ENCODE results near the gene SPDYE6.
"Not testable (repeated sequence)": the region's sequence is repeated elsewhere in the genome, so short reads cannot be mapped to it uniquely, and the experiment has no call there.

SPDYE6 gene

GRCh38 chr7:102326157-102326889 is 29.9 kb downstream of the SPDYE6 start:
- Histone ChIP-seq H3K27ac (no peak overlapping the region), H3K36me3 (no peaks in the 10 kb centered on the region), H3K4me1 (no peaks in the 10 kb centered on the region), H3K27me3 (peaks cover 0 to 39% of the 10 kb centered on the region in 2 donors), H3K9me3 (no peaks in the 10 kb centered on the region), H3K4me3 (no peak overlapping the region)
- no peak for TF ChIP-seq CTCF (IDR thresholded peaks at IDR 0.05)
- intact Hi-C loops (cut with DNase I; ENCODE audit: low total_unique reads): no loop called here
- DNase-seq: no peak

GRCh38 chr7:102325106-102325505 is 31.1 kb downstream of the SPDYE6 start:
- H3K27ac ChIP-seq; intact Hi-C loops (cut with DNase I; ENCODE audit: low total_unique reads); H3K36me3 ChIP-seq; H3K4me3 ChIP-seq; H3K4me1 ChIP-seq; H3K9me3 ChIP-seq: not testable (repeated sequence)
- DNase-seq: peak in 1 of 2 donors; percentile 16
- peaks cover 0 to 49% of the 10 kb centered on the region in 2 donors for H3K27me3 ChIP-seq

- H3K36me3 ChIP-seq: no peaks in the 10 kb centered on the region
- H3K4me1 ChIP-seq: no peaks in the 10 kb centered on the region
- H3K4me3 ChIP-seq: no peak overlapping the region
- TF ChIP-seq CTCF (IDR thresholded peaks at IDR 0.05): no peak
- no peak overlapping the region for H3K27ac ChIP-seq
- intact Hi-C loops (cut with DNase I; ENCODE audit: low total_unique reads): no loop called here
- no peaks in the 10 kb centered on the region for H3K9me3 ChIP-seq
- peak in 1 of 2 donors; percentile 33 for DNase-seq
- H3K27me3 ChIP-seq: peaks cover 0 to 51% of the 10 kb centered on the region in 2 donors
Observed at GRCh38 chr7:102323914-102324195, 32.4 kb downstream of the SPDYE6 start.

- Histone ChIP-seq H3K4me1 (no peaks in the 10 kb centered on the region), H3K4me3 (no peak overlapping the region), H3K27ac (no peak overlapping the region), H3K36me3 (peaks cover 0 to 12% (median 0%) of the 10 kb centered on the region in 3 donors), H3K27me3 (peaks cover 0 to 51% of the 10 kb centered on the region in 2 donors), H3K9me3 (no peaks in the 10 kb centered on the region)
- peak in 1 of 2 donors; percentile 16 for DNase-seq
- intact Hi-C loops (cut with DNase I; ENCODE audit: low total_unique reads): no loop called here
- no peak for TF ChIP-seq CTCF (IDR thresholded peaks at IDR 0.05)
Observed at GRCh38 chr7:102322202-102322715, 34.0 kb downstream of the SPDYE6 start.

- Histone ChIP-seq H3K27me3 (peaks cover 0 to 47% of the 10 kb centered on the region in 2 donors), H3K27ac (no peak overlapping the region), H3K9me3 (no peaks in the 10 kb centered on the region), H3K4me3 (no peak overlapping the region), H3K36me3 (peaks cover 0 to 13% (median 0%) of the 10 kb centered on the region in 3 donors), H3K4me1 (no peaks in the 10 kb centered on the region)
- peak in 1 of 2 donors; percentile 54 for DNase-seq
- TF ChIP-seq CTCF (IDR thresholded peaks at IDR 0.05): no peak
- intact Hi-C loops (cut with DNase I; ENCODE audit: low total_unique reads): no loop called here
Observed at GRCh38 chr7:102321351-102322201, 34.7 kb downstream of the SPDYE6 start.
